GM19438 (cell line): ENCODE results near the gene DCLK1.

ENCODE experiments used
- ATAC-seq: cut with Tn5 transposase; IDR thresholded peaks from one replicate; pipeline ENCODE4 v1.9.1; 2021; ENCODE audit warnings: low read depth; ENCODE audit not compliant: unreplicated experiment

The DCLK1 gene

DNA sequence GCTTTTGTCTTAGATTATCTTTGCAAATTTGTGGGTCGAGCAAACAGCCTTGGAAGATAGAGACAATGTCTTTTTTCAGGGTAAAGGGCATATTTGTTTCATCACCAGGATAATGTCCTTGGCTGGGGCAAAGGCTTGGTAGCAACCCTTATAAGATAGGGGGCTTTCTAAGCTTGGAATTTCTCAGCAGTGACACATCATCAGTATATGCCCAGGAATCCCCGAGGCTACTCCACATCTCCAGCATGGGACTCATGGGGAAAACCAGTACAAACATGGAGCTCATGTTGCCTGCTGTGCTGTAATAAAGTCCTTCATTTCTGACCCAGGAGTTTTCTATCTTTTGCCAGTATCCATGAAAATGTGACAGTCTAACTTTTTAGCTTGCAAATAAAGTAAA is 77.1 kb downstream of the DCLK1 start:
- ATAC-seq = no peak

DNA sequence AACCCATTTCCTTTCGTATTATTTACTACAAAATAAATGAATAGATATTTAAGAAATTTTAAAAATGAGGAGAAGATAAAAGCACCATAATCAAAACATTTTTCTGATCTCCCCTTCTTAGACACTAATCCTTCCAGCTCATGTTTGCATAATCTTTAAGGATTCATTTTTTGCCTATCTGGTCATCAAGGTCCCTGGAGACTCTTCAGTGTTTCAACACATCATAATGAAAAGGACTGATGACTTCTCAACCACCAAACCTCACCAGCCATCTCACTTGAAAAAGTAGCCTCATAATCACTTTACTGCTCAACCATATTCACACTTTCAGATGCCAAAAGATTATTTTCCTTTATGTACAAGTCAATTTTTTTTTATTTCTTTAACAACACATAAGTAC is 80.1 kb downstream of the DCLK1 start:
- no peak for ATAC-seq

DNA sequence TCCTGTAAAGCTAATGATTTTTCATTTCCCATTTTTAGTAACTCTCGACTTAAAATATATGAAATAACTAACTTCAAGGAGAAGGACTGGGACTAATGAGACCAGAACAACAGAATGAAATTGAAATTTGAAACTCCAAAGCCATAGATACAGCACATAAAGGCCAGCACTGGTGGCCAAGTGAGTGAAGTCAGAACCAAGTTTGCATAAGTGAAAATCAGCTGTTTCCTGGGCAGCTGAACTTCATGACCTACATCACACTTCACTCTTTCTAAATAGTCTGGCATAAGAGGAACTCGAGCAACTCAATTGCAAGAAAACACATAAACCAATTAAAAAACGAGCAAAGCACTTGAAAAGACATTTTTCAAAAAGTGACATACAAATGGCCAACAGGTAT is 84.5 kb downstream of the DCLK1 start:
- peak; percentile 84 for ATAC-seq

DNA sequence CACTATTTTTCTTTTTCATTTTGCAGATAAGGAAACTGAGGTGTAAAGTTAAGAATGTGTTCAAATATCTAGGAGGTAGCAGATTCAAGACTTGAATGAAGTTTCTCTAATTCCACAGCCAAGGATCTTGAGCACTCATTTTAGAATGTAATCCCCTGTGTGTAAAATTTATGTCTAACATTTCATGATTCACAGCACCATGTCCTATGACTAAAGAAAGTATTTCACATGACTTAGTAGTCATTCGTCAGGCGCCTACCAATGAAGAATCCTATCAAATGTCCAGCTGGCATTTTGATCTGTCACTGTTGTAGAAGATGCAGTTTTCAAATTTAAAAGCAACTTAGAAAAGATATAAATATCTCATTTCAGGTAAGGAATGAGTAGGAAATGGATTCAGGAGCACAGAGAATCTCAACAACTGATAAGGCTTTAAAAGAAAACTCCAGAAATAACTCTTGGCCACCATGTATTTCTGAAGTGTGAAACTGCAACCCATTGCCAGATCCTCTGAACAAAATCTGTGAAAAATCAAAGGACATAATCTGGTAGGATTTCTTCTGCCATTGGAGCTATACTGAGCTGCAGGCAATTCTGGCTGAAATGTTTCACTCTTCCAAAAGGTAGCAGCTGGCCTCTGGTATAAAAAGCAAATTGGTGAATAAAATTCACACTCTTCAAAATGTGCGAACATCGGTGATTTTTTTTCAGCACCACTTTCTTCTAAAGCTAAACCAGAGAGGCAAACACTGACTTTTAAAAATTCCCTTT is 92.2 kb downstream of the DCLK1 start:
- ATAC-seq = no peak

DNA sequence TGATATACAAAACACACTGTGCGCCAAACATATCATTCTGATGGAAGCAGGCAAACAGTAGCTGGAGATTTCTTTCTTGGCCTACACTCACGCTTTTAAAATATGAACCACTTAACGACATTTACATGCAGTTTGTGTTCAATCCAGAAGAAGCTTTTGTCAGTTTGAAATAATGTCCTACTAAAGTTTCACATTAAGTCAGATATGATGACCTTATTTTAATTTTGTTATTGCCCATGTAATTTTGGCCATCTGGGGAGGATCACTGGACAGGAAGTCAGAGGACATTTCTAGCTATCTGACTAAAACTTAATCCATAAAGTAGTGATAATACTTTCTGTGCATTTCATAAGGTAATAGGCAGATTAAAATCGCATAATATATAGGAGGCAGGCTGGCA is 98.1 kb downstream of the DCLK1 start:
- no peak for ATAC-seq

DNA sequence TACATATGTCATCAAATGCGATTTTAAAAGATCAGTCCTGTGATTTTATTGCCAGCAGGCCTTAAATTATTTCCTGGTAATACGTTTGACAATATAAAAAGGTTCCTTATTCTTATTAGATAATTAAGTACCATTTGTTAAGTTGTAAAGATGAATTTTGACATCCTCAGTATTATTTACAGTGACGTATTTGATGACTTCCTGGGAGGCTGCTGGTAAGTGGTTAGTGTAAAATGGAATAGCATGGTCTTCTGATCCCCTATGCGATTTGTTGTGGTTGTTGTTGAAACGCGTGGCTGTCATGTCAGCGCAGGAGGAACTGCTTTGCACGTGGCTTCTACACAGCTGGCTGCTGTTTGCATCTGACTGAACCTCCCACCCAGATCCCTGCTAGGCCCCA is 99.7 kb downstream of the DCLK1 start:
- ATAC-seq = no peak

DNA sequence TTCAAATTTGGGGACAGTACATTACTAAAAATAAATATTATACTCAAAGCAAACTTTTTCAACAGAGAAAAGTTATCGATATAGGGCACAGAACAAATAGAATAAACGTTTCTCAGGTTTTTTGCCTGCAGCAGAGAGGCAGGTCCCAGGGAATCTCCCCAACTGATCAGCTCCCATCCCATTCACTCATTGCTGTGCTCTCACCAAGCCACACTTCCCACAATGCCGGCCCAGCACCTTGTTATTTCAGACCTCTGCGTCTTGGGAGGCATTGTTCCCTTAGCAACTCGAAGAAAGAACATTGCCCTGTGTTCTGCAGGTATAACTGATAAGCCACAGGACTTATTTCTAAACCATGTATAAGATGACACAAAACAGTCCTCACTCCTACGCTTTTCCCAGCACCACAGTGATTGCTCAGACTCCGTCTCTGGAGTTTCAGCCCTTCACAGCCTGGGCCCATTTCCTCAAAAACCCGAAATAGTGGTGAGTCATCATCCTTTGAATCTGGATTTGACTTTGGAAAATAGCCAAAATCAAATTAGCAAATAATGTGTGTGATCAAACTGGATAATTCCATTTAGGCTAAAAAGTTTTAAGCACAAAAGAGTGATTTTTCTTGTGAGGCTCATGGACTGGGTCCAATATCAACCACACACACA is 100.4 kb downstream of the DCLK1 start:
- ATAC-seq = no peak

DNA sequence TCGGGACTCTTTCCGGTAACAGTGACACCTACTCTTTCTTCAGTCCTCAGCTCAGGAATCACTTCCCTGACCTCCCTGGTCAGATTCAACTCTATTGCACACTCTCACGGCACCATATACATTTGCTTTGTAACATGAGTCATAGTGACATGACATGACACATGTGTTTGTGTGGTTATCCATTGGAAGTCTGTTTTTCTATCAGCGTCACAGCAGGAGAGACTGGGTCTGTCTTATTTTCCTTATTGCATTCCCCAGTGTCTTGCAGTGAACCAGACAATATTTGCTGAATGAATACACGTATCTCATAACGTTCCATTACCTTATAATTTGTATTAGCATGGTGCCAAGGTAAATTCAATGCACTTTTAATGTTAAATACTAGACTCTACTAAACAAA is 102.0 kb downstream of the DCLK1 start:
- ATAC-seq = no peak

DNA sequence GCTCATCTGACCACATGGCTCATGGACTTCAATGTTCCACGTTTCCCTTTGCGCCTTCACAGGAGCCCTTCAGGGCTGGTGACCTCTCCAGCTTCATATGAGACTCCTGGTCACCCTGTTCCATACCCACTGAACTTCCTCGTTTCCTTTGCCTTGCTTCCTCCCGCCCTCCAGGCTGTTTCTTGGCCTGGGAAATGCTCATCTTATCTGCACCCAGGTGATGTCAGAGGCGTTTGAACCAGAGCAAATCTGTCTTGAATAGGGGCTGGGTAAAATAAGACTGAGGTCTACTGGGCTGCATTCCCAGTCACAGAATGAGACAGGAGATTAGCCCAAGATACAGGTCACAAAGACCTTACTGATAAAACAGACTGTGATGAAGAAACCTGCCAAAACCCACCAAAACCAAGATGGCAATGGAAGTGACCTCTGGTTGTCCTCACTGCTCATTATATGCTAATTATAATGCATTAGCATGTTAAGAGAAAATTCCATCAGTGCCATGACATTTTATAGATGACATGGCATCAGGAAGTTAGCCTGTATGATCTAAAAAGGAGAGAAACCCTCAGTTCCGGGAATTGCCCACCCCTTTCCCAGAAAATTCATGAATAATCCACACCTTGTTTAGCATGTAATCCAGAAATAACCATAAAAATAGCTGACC is 102.7 kb downstream of the DCLK1 start:
- no peak for ATAC-seq

DNA sequence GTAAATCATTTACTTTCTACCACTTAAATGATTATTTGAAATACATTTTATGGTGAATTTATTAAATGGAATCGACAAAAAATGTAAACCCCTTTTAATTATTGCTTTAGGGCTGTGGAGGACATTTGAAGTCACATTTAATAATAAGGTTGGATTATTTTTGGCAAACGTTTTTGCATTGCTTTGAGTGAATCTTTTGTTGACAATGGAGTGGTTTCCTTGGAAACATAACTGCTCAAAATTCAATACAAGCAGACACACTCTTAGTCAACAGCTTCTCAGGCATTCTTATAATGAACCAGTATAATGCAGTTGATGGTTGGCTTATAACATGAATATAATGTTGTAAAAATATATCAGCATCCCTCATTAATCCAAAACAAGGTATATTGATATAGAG is 104.7 kb downstream of the DCLK1 start:
- ATAC-seq = no peak

DNA sequence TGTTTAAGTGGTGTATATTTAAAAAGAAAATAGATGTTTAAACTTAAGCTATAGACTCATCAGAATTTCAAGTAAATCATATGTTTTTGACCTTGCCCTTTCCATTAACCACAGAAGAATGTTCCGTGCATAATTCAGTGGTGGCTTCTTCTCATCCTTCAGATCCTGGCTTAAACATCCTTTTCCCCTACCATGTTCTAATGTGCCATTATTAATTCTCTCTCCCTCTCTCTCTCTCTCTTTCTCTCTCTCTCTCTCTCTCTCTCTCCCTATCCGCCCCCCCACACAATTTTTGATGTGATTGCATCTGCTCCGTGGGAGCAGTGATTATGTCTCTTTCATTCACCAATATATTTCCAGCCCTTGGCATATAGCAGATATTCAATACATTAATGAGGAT is 116.4 kb downstream of the DCLK1 start:
- ATAC-seq = no peak

DNA sequence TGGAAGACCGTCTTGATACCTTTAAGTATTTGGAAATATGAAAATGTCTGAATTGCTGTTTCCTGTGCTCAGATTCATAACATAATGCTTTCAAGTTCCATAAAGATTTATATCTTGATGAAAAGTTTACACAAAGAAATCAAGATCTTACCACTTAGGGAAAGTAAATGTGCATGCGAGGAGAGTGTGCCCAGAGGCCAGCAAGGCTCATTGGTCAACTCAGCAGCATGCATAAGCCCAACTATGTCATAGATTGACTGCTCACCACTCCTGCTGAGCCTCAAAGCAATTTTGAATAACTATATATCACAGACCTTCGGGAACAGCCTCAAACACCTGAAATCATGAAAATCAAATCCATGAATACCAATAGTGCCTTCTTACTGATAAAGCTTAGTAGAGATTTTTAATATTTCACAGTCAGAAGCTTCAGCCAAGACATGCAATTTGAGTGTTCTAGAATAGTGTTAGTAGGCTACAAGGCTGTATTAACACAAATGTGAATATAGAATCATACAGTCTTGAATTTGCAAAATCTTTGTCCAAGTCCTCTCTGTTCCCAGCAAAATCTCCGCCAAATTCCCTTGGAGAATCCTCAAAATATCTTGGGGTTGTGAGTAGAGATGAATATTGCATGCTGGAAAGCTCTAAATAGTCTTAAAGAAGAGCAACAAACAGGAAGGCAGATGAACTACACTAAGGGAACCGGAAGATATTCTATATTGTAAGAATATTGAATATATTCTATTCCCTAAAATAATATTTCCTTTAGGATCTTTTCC is 124.1 kb downstream of the DCLK1 start:
- ATAC-seq = no peak

DNA sequence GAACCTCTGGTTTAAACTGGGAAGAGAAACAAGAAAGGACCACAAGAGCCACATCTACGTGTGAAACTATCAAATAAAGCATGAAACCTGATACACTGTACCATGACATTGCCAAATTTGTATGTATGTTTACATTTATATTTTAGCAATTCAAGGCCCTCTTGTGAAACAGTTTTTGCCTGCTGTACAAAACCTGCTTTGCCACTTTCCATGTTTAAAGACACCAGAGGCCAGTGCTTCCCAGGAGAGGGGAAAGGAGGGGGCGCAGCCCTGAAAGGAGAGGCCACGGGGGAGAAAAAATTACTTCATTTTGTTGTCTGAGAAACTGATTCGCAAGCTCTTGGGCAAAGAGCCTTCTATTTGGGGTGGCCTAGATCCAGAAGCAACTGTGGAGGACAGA is 124.8 kb downstream of the DCLK1 start:
- no peak for ATAC-seq

DNA sequence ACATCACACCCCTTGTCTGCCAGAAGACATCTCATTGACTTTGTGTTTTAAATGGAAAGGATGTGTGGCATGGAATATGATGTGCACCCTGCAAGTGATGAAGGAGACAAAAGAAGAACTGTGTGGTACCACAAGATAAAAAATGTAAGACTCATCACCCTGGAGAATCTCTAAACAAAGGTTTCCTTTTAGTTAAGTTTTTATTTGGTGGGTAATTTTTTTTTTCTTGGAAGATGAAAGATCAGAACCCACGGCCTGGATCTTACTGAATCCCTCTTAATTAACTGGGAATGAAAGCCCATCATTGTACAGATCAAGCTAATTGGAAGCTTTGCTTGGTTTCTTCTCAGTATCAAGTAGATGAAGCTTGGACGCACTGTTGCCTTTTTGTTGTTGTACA is 129.6 kb downstream of the DCLK1 start:
- ATAC-seq = no peak

DNA sequence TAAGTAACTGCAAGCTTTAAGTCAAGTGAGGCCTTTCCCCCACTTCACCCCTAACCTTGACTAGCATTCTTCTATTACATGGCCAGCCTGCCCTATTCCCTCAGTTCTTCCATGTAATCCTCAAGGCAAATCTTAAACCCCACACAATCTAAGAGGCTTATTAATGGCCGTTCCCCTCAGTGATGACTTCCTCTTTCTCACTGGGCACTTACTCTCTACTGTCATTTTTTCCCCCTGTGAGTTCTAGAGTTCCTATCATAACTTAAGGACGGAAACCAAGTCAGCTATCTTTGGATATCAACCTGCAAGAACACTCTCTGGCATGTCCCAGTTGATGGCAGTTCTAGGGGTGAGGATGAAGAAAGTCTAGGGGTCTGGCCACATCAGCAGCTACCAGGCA is 131.2 kb downstream of the DCLK1 start:
- ATAC-seq = no peak

DNA sequence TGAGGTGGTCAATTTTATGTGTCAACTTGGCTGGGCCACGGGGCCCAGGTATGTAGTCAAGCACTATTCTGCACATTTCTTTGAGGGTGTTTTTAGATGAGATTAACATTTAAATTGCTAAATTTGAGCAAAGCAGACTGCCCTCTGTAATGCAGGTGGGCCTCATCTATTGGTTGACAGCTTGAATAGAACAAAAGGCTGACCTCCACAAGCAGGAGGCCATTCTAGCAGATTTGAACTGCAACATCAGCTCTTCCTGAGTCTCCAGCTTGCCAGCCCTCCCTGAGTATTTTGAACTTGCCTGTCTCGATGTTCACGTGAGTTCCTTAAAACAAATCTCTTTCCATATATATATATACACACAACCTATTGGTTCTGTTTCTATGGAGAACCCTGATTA is 134.8 kb downstream of the DCLK1 start:
- no peak for ATAC-seq

DNA sequence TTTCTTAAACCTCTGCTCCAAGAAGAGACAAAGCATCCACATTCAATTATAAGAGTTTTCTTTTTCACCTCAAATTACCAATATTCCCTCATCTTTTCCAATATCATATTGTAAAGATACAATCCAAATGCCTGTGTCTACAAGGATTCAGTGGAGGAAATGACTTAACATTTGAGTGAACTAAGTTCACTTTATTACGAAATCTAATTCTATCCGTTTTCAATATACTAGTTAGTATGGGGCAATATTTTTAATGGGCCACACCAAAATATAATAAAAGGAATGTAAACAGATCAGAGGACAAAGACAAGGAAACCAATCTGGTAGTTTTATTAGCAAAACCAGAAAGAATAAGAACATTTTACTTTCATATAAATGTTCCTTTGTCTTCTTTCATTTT is 136.0 kb downstream of the DCLK1 start:
- no peak for ATAC-seq

DNA sequence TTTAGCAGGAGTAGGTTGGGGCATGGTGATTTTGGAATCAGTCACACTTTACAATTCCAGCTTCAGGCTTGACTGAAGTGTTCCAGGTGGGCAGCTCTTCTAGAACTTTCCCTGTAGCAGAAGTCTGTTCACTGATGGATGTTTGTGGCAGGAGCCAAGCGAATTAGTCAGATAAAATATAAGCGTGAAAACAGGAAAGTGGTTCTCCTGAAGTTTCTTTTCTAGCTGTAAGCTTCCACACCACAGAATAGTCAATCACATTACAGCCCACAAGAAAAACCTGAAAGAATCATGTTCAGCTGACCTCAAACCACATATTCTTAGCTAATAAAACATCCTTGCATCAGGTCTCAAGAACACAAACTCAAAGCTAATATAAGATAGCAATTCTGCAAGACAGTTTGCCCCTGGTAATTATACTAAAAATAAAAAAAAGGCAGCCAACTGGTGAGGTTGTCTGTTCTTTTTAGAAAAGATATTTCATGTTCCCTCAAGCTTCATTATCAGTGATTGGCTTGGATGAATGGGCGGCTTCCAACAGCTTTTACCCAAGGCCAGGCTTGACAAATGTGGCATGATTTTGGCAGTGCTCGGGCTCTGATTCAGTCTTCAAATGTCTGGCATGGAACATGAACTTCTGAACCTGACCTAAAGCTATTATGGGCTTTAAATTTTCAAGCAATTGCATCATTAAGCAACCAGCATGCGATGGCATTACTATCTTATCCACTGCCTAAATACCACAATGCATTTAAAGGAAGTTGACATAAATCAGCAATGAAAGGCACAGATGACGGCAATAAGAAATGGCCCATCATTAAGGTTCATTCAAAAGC is 136.8 kb downstream of the DCLK1 start:
- no peak for ATAC-seq

DNA sequence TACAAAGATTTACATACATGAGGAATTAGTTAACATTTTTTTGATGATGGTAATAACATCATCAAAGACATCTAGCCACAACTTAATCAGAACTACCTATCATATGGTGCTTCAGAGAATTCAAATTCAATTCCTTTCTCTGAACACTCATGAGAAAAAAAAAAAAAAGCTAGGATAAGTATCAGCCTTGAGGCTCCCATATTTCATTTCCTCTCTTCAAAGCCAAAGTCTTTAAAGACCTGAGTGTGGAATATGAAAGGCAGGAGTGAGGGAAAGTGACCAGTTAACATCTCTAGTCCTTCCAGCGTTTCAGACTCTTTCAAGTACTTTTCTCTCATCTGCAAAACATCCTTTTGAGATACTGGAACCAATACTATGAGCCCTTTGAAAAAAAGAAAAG is 137.5 kb downstream of the DCLK1 start:
- no peak for ATAC-seq

DNA sequence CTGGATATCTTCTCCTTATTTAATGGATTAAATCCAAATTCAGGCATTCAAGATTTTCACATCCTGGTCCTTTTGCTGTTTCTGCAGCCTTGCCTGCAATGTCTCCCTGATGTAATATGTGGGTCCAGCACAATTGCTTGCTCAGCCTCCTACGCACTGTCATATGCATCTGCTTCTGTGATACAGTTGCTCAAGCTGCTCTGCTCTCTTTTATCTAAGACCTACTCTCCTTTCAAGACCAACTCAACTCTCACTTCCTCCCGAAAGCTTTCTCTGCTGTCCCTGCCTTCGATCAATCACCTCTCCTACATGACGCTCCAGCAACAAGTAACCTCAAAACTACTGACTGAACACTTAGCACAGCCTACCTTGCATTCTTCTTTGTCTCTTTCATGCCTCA is 138.2 kb downstream of the DCLK1 start:
- no peak for ATAC-seq
